Brain microvascular endothelial cell (primary cell): ENCODE results near the gene ASB6.
A peak's percentile ranks its signal among the peaks of the same experiment; 100 is the strongest.

ENCODE experiments used
- DNase-seq: peaks from one replicate; pipeline ENCODE4 v3.0.0-alpha.2; 2020
- H3K27ac ChIP-seq: fragments of 250-450 bp; sonication (Bioruptor Pico); 2 replicates; pipeline ENCODE4 v1.5.1; 2020; ENCODE audit warnings: mild to moderate bottlenecking, moderate library complexity
- H3K27me3 ChIP-seq: fragments of 250-450 bp; sonication (Bioruptor Pico); replicated peaks from 2 replicates; pipeline ENCODE4 v1.5.1; 2020; ENCODE audit warnings: mild to moderate bottlenecking
- H3K36me3 ChIP-seq: fragments of 250-450 bp; sonication (Bioruptor Pico); replicated peaks from 2 replicates; pipeline ENCODE4 v1.5.1; 2020; ENCODE audit warnings: mild to moderate bottlenecking
- H3K4me3 ChIP-seq: 2 replicates; pipeline ENCODE4 v1.5.1; 2011; ENCODE audit warnings: low read depth, mild to moderate bottlenecking, control low read depth, low read length, moderate library complexity
- in situ Hi-C: cut with HindIII; loops from 2 replicates; pipeline ENCODE4 v1.10.0; 2017; ENCODE audit warnings: low sequenced_read_pairs, low pct_ligation_motif_present
- TF ChIP-seq, protein P1 (sequence below): IDR thresholded peaks from 2 replicates; pipeline ENCODE4 v1.5.1; 2011; ENCODE audit warnings: low read depth, mild to moderate bottlenecking, moderate library complexity, low read length, control low read depth, inconsistent platforms; ENCODE audit errors: missing control alignments

The ASB6 gene

GRCh38 chr9:129604766-129605163, 37.2 kb downstream of the ASB6 start:
- TF ChIP-seq, protein P1, sequence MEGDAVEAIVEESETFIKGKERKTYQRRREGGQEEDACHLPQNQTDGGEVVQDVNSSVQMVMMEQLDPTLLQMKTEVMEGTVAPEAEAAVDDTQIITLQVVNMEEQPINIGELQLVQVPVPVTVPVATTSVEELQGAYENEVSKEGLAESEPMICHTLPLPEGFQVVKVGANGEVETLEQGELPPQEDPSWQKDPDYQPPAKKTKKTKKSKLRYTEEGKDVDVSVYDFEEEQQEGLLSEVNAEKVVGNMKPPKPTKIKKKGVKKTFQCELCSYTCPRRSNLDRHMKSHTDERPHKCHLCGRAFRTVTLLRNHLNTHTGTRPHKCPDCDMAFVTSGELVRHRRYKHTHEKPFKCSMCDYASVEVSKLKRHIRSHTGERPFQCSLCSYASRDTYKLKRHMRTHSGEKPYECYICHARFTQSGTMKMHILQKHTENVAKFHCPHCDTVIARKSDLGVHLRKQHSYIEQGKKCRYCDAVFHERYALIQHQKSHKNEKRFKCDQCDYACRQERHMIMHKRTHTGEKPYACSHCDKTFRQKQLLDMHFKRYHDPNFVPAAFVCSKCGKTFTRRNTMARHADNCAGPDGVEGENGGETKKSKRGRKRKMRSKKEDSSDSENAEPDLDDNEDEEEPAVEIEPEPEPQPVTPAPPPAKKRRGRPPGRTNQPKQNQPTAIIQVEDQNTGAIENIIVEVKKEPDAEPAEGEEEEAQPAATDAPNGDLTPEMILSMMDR: no peak
- H3K27me3 ChIP-seq: no peaks in the 10 kb centered on the region
- DNase-seq: no peak
- no peaks in the 10 kb centered on the region for H3K36me3 ChIP-seq
- in situ Hi-C loops: loop anchor here (25.0 kb wide), 1 partner anchor 267 kb away; no protein-coding TSS in a partner anchor
- no peak overlapping the region for H3K27ac ChIP-seq
- no peak overlapping the region for H3K4me3 ChIP-seq

- Histone ChIP-seq H3K27me3 (no peaks in the 10 kb centered on the region), H3K27ac (no peak overlapping the region), H3K4me3 (no peak overlapping the region), H3K36me3 (no peaks in the 10 kb centered on the region)
- TF ChIP-seq, protein P1: no peak
- no peak for DNase-seq
- in situ Hi-C loops: loop anchor here (25.0 kb wide), 1 partner anchor 267 kb away; no protein-coding TSS in a partner anchor
These were observed 37.7 kb downstream of the ASB6 start for GRCh38 chr9:129604056-129604765.

GRCh38 chr9:129602598-129603415, 39.1 kb downstream of the ASB6 start:
- in situ Hi-C loops: loop anchor here (25.0 kb wide), 1 partner anchor 266 kb away; no protein-coding TSS in a partner anchor
- Histone ChIP-seq H3K36me3 (no peaks in the 10 kb centered on the region), H3K27me3 (no peaks in the 10 kb centered on the region), H3K4me3 (no peak overlapping the region), H3K27ac (no peak overlapping the region)
- DNase-seq: no peak
- TF ChIP-seq, protein P1: no peak

- Histone ChIP-seq H3K27me3 (no peaks in the 10 kb centered on the region), H3K4me3 (no peak overlapping the region), H3K27ac (no peak overlapping the region), H3K36me3 (no peaks in the 10 kb centered on the region)
- TF ChIP-seq, protein P1: no peak
- DNase-seq: no peak
- in situ Hi-C loops: loop anchor here (25.0 kb wide), 1 partner anchor 264 kb away; no protein-coding TSS in a partner anchor
These were observed 40.8 kb downstream of the ASB6 start for GRCh38 chr9:129601082-129601674.

GRCh38 chr9:129598089-129598596, 43.8 kb downstream of the ASB6 start:
- Histone ChIP-seq H3K27ac (no peak overlapping the region), H3K4me3 (peak overlapping the region; percentile 52), H3K27me3 (no peaks in the 10 kb centered on the region), H3K36me3 (no peaks in the 10 kb centered on the region)
- in situ Hi-C loops: no loop called here
- no peak for DNase-seq
- TF ChIP-seq, protein P1: no peak
